Esophagus muscularis mucosa (tissue), 4 donors: Measurements from ENCODE around the gene CD1C.

Experiments used
- EP300 ChIP-seq: sonication (generic); formaldehyde crosslinking; IDR thresholded peaks from one replicate; pipeline ENCODE4 v1.6.1; 2017; ENCODE audit warnings: antibody characterized with exemption
- POLR2A ChIP-seq: fragments of 450-650 bp; IDR thresholded peaks from one replicate; pipeline ENCODE4 v1.6.1; 2017; ENCODE audit warnings: antibody characterized with exemption, moderate library complexity, mild to moderate bottlenecking, low read depth
- TF ChIP-seq, protein P1 (sequence below), 3 experiments: fragments of 200-600 bp in 2 of 3; fragments of 450-650 bp in 1 of 3; sonication (generic) in 2 of 3; IDR thresholded peaks; one replicate each; pipeline ENCODE4 v1.5.1; 2017 to 2019; ENCODE audit warnings: antibody characterized with exemption in 3 of 3, mild to moderate bottlenecking in 2 of 3, moderate library complexity in 1 of 3

DNA sequence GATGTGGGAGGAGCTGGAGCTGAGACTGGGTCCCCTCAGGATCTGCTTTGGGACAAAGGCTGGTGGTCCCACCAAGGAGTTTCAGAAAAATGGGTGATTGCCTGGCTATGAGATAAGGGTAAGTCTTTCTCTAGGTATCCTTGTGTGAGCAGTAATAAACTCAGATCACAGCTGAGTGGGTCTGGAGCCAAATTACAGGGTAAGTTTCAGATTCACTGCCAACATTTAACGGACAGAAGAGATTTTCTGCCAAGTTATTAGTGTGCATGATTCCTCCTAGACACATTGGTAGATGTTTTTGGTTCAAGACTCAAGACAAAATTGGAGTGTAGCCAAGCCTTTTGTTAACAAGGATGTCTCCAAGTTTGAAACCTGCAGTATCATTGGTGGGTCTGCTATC is 34.1 kb downstream of the CD1C start:
- TF ChIP-seq, protein P1, sequence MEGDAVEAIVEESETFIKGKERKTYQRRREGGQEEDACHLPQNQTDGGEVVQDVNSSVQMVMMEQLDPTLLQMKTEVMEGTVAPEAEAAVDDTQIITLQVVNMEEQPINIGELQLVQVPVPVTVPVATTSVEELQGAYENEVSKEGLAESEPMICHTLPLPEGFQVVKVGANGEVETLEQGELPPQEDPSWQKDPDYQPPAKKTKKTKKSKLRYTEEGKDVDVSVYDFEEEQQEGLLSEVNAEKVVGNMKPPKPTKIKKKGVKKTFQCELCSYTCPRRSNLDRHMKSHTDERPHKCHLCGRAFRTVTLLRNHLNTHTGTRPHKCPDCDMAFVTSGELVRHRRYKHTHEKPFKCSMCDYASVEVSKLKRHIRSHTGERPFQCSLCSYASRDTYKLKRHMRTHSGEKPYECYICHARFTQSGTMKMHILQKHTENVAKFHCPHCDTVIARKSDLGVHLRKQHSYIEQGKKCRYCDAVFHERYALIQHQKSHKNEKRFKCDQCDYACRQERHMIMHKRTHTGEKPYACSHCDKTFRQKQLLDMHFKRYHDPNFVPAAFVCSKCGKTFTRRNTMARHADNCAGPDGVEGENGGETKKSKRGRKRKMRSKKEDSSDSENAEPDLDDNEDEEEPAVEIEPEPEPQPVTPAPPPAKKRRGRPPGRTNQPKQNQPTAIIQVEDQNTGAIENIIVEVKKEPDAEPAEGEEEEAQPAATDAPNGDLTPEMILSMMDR (IDR thresholded peaks at IDR 0.05) = no peak
- no peak for TF ChIP-seq POLR2A
- TF ChIP-seq EP300 = no peak
